Panc1 (cell line): ENCODE data around the gene TFEB.

ENCODE experiments used
- REST ChIP-seq, 2 experiments: IDR thresholded peaks; 2 replicates each; pipeline ENCODE4 v1.6.1; 2011 to 2012; ENCODE audit warnings: low read depth in 2 of 2, control low read depth in 1 of 2, low read length in 1 of 2, mild to moderate bottlenecking in 1 of 2, moderate library complexity in 1 of 2; ENCODE audit not compliant: insufficient read depth in 1 of 2
- TCF7L2 ChIP-seq: IDR thresholded peaks from 2 replicates; pipeline ENCODE4 v1.6.1; 2011; ENCODE audit warnings: mild to moderate bottlenecking, low read depth, low read length, inconsistent platforms
- TF ChIP-seq, protein P1 (sequence below): fragments of 450-650 bp; IDR thresholded peaks from 2 replicates; pipeline ENCODE4 v1.5.1; 2017; ENCODE audit warnings: mild to moderate bottlenecking

GRCh38 chr6:41755895-41756294 is 20.5 kb upstream of the TFEB start:
- TF ChIP-seq, protein P1, sequence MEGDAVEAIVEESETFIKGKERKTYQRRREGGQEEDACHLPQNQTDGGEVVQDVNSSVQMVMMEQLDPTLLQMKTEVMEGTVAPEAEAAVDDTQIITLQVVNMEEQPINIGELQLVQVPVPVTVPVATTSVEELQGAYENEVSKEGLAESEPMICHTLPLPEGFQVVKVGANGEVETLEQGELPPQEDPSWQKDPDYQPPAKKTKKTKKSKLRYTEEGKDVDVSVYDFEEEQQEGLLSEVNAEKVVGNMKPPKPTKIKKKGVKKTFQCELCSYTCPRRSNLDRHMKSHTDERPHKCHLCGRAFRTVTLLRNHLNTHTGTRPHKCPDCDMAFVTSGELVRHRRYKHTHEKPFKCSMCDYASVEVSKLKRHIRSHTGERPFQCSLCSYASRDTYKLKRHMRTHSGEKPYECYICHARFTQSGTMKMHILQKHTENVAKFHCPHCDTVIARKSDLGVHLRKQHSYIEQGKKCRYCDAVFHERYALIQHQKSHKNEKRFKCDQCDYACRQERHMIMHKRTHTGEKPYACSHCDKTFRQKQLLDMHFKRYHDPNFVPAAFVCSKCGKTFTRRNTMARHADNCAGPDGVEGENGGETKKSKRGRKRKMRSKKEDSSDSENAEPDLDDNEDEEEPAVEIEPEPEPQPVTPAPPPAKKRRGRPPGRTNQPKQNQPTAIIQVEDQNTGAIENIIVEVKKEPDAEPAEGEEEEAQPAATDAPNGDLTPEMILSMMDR = no peak
- TF ChIP-seq REST (IDR thresholded peaks at IDR 0.05; ENCODE audit: insufficient read depth in 1 of 2, low read depth in 2 of 2, low read length in 1 of 2) (no peak), TCF7L2 (no peak)
